Type B pancreatic cell (in vitro differentiated cells): ENCODE results near the gene TCP1. TPM values are rescaled to one million over a fixed set of nuclear protein-coding genes. Genes with fewer than 3 reads are reported as not detected.
A peak's percentile ranks its signal among the peaks of the same experiment; 100 is the strongest.
"Not testable (repeated sequence)": the region's sequence is repeated elsewhere in the genome, so short reads cannot be mapped to it uniquely, and the experiment has no call there.

Source experiments
- DNase-seq: peaks from one replicate; pipeline ENCODE4 v3.0.0; 2021; ENCODE audit warnings: mixed read lengths; ENCODE audit not compliant: unreplicated experiment; ENCODE audit errors: extremely low spot score
- H3K27ac Mint-ChIP-seq: 2 replicates; pipeline ENCODE4 v1.8.0; 2021; ENCODE audit warnings: mild to moderate bottlenecking, mixed read lengths
- H3K27me3 Mint-ChIP-seq: 2 replicates; pipeline ENCODE4 v1.8.0; 2021; ENCODE audit warnings: mixed read lengths
- H3K36me3 Mint-ChIP-seq: 2 replicates; pipeline ENCODE4 v1.8.0; 2021; ENCODE audit warnings: mixed read lengths
- H3K4me1 Mint-ChIP-seq: one replicate; pipeline ENCODE4 v1.8.0; 2021; ENCODE audit warnings: mixed read lengths; ENCODE audit not compliant: unreplicated experiment
- H3K4me3 Mint-ChIP-seq: 2 replicates; pipeline ENCODE4 v1.8.0; 2021; ENCODE audit warnings: mild to moderate bottlenecking, mixed read lengths
- H3K9me3 Mint-ChIP-seq: 2 replicates; pipeline ENCODE4 v1.8.0; 2021; ENCODE audit warnings: mixed read lengths
- CTCF ChIP-seq: fragments of 200-600 bp; sonication (generic); conservative IDR thresholded peaks from 2 replicates; pipeline ENCODE4 v1.5.0; 2021; ENCODE audit warnings: antibody characterized with exemption, mild to moderate bottlenecking
- total RNA-seq: library from RNA; stranded (reverse); gene quantifications from 2 replicates; pipeline ENCODE4 v1.2.1, GENCODE V29; 2021; ENCODE audit warnings: low replicate concordance

Gene TCP1
- total RNA-seq, 1 donor from 2014 or later = 235 TPM

DNA sequence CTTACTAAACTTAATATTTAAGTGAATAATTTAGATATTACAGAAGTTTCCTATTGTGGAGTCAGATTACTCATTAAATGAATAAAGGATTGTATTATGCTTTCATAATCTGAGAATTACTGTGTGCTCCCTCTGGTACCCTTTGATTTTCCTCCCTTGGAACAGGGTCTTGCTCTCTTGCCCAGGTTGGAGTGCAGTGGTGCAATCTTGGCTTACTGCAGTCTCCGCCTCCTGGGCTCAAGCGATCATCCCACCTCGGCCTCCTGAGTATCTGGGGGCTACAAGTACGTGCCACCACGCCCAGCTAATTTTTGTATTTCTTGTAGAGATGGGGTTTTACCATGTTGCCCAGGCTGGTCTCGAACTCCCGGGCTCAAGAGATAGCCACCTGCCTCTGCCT, 52.5 kb downstream of the TCP1 start:
- peaks cover 12% of the 10 kb centered on the region for H3K36me3 Mint-ChIP-seq
- H3K27ac Mint-ChIP-seq = no peak overlapping the region
- peaks cover 7% of the 10 kb centered on the region for H3K4me1 Mint-ChIP-seq
- H3K9me3 Mint-ChIP-seq = no peaks in the 10 kb centered on the region
- no peak for TF ChIP-seq CTCF
- H3K27me3 Mint-ChIP-seq = no peaks in the 10 kb centered on the region
- H3K4me3 Mint-ChIP-seq = no peak overlapping the region
- DNase-seq = no peak

GRCh38 chr6:159733395-159733794, 56.0 kb downstream of the TCP1 start:
- not testable (repeated sequence) for H3K27ac Mint-ChIP-seq, H3K36me3 Mint-ChIP-seq

DNA sequence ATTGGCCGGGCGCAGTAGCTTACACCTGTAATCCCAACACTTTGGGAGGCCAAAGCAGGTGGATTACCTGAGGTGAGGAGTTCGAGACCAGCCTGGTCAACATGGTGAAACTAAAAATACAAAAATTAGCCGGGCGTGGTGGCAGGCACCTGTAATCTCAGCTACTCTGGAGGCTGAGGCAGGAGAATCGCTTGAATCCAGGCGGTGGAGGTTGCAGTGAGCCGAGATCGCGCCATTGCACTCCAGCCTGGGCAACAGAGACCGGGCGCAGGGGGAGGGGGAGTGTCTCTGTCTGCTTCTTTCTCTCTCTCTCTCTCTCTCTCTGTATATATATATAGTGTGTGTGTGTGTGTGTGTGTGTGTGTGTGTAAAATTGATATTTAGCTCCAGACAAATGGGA, 56.9 kb downstream of the TCP1 start:
- not testable (repeated sequence) for DNase-seq, H3K27ac Mint-ChIP-seq, H3K27me3 Mint-ChIP-seq, H3K36me3 Mint-ChIP-seq, H3K9me3 Mint-ChIP-seq, H3K4me3 Mint-ChIP-seq
- peaks cover 11% of the 10 kb centered on the region for H3K4me1 Mint-ChIP-seq

More at GRCh38 chr6:159733395-159733794, 56.0 kb downstream of the TCP1 start:
- DNase-seq, H3K9me3 Mint-ChIP-seq, H3K27me3 Mint-ChIP-seq, H3K4me3 Mint-ChIP-seq: not testable (repeated sequence)
- H3K4me1 Mint-ChIP-seq = peaks cover 11% of the 10 kb centered on the region

DNA sequence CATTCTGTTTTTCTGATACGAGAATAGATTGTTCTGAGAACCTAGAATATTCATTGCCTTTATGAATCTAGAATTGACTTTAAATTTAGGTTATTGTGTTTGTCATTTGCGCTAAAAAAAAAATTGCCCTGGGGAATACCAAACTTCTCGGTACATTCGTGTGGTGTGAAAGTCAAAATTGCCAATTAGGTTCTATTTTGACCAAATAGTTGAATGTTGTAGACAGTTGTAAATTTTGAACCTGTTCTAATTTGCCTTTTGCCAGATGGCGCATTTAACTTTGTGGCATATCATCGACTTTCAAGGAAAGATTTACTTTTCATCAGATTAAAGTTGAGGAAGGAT, 59.1 kb downstream of the TCP1 start:
- DNase-seq = no peak
- peak overlapping the region; percentile 74 for H3K4me3 Mint-ChIP-seq
- peaks cover 3% of the 10 kb centered on the region for H3K27me3 Mint-ChIP-seq
- TF ChIP-seq CTCF = no peak
- no peaks in the 10 kb centered on the region for H3K9me3 Mint-ChIP-seq
- H3K4me1 Mint-ChIP-seq = peaks cover 16% of the 10 kb centered on the region
- peaks cover 10% of the 10 kb centered on the region for H3K36me3 Mint-ChIP-seq
- H3K27ac Mint-ChIP-seq = no peak overlapping the region

- Mint-ChIP-seq H3K4me3 (peak overlapping the region; percentile 95), H3K4me1 (peaks cover 16% of the 10 kb centered on the region), H3K27ac (peak overlapping the region; percentile 95), H3K9me3 (no peaks in the 10 kb centered on the region), H3K36me3 (peaks cover 10% of the 10 kb centered on the region), H3K27me3 (peaks cover 3% of the 10 kb centered on the region)
- no peak for TF ChIP-seq CTCF
- DNase-seq = no peak
Measured at GRCh38 chr6:159729598-159730331, 59.6 kb downstream of the TCP1 start.

- peak overlapping the region; percentile 95 for H3K27ac Mint-ChIP-seq
- no peak for TF ChIP-seq CTCF
- H3K36me3 Mint-ChIP-seq = peaks cover 14% of the 10 kb centered on the region
- H3K27me3 Mint-ChIP-seq = peaks cover 3% of the 10 kb centered on the region
- no peaks in the 10 kb centered on the region for H3K9me3 Mint-ChIP-seq
- H3K4me1 Mint-ChIP-seq = peaks cover 16% of the 10 kb centered on the region
- DNase-seq = no peak
- H3K4me3 Mint-ChIP-seq = peak overlapping the region; percentile 95
Measured at GRCh38 chr6:159728531-159728964, 60.9 kb downstream of the TCP1 start.

Other genes with a start within 250 kb of the TCP1 start
- 78.1 and 100 TPM in 2 replicates for gene SOD2, start 96.4 kb downstream of the TCP1 start, total RNA-seq
- gene WTAP, start 62.1 kb downstream of the TCP1 start, total RNA-seq = 96.9 and 108 TPM in 2 replicates
- 38.4 and 67.4 TPM in 2 replicates for gene ACAT2, start 27.6 kb downstream of the TCP1 start, total RNA-seq
- gene MRPL18, start 865 bp upstream of the TCP1 start, total RNA-seq = 59.1 and 65.2 TPM in 2 replicates
- 0.17 TPM in 1 of 2 replicates, not detected in the other for gene PNLDC1, start 10.7 kb upstream of the TCP1 start, total RNA-seq
- not detected in 2 replicates for gene MAS1, start 101.4 kb upstream of the TCP1 start, total RNA-seq
- gene IGF2R, start 179.5 kb upstream of the TCP1 start, total RNA-seq = 79.8 and 95.5 TPM in 2 replicates